Pancreas (tissue), 10 donors: ENCODE results near the gene TSPAN15. TPM values are rescaled to one million over a fixed set of nuclear protein-coding genes. Genes with fewer than 3 reads are reported as not detected.

ENCODE experiments used
- ATAC-seq, 4 donors: fragments of 200-7000 bp; cut with Tn5 transposase; one replicate each; pipeline versions ENCODE4 v1.8.0 to v1.9.1; 2020; ENCODE audit warnings: mild to moderate bottlenecking in 4 of 4, moderate library complexity in 4 of 4
- DNase-seq, 6 donors: peaks; one replicate each; pipeline ENCODE4 v3.0.0-alpha.2; 2020
- FAIRE-seq: peaks from 2 replicates; lab custom pipeline; 2012; peaks lifted over from hg19 to GRCh38; lab: Jason Lieb, UNC
- H3K27ac ChIP-seq, 4 donors: fragments of 200-600 bp; sonication (generic); 1 replicate in 3 of 4; 2 replicates in 1 of 4; pipeline versions ENCODE4 v1.5.0 to v1.8.0; 2020
- H3K27me3 ChIP-seq, 4 donors: fragments of 200-600 bp; one replicate each; pipeline ENCODE4 v1.8.0; 2021
- H3K36me3 ChIP-seq, 3 donors: fragments of 200-600 bp; sonication (generic) in 1 of 3; one replicate each; pipeline versions ENCODE4 v1.5.0 to v1.8.0; 2020 to 2021
- H3K4me1 ChIP-seq, 3 donors: fragments of 200-600 bp; one replicate each; pipeline ENCODE4 v1.8.0; 2021
- H3K4me3 ChIP-seq, 4 donors: fragments of 200-600 bp; sonication (generic) in 2 of 4; one replicate each; pipeline versions ENCODE4 v1.5.0 to v1.8.0; 2020 to 2021
- H3K9me3 ChIP-seq, 4 donors: fragments of 200-600 bp; one replicate each; pipeline ENCODE4 v1.8.0; 2021
- WGBS, 2 donors: extraction: QIAGEN DNeasy Blood & Tissue Kit; methylation state at CpG; one replicate each; pipeline ENCODE4 v1.1.7; 2013; 5-methylcytosine and 5-hydroxymethylcytosine counted together
- intact Hi-C, 3 donors: fragments of 100-400 bp; cut with DNase I; formaldehyde crosslinking; loops; one replicate each; pipeline versions ENCODE4 v1.11.1 to v1.14.2; 2022
- polyA plus RNA-seq, 2 donors: library from polyadenylated mRNA; stranded (reverse); fragments of 200-250 nt; gene quantifications; one replicate each; pipeline ENCODE4 v1.2.3, GENCODE V29; 2013
- total RNA-seq, 6 donors: library from RNA; stranded (reverse); fragmentation: NEBNext Ultra II Directional in 4 of 6; extraction: Animal tissue kit (Norgen Biotek cat#: 25700) in 4 of 6; gene quantifications; one replicate each; pipeline versions ENCODE4 v1.2.1 to v1.2.4, GENCODE V29; 2021 to 2023
- TF ChIP-seq, protein P1 (sequence below), 4 donors: fragments of 200-600 bp; sonication (generic) in 3 of 4; IDR thresholded peaks; one replicate each; pipeline versions ENCODE4 v1.5.0 to v1.8.0; 2021; ENCODE audit warnings: antibody characterized with exemption in 4 of 4
- donor health status: healthy with polysubstance abuse.
- donor health status: DM: no; HTN: no; CAD: no; lungs with moderate emphysema.
- donor health status: DM: no; HTN: no; CAD: no.
- donor health status: control.
- donor health status: control.
- donor health status: Bipolar disorder and iron deficiency.
- donor health status: DM: yes; HTN: yes; CAD: no.
- donor health status: DM: no; HTN: no; CAD: no.
- donor health status: DM: no; HTN: no; CAD: no.
- donor health status: DM: yes; HTN: yes; CAD: no.

The TSPAN15 gene
- total and polyA plus RNA-seq, 8 donors: 10.9 to 49.2 (median 17.6) TPM

DNA sequence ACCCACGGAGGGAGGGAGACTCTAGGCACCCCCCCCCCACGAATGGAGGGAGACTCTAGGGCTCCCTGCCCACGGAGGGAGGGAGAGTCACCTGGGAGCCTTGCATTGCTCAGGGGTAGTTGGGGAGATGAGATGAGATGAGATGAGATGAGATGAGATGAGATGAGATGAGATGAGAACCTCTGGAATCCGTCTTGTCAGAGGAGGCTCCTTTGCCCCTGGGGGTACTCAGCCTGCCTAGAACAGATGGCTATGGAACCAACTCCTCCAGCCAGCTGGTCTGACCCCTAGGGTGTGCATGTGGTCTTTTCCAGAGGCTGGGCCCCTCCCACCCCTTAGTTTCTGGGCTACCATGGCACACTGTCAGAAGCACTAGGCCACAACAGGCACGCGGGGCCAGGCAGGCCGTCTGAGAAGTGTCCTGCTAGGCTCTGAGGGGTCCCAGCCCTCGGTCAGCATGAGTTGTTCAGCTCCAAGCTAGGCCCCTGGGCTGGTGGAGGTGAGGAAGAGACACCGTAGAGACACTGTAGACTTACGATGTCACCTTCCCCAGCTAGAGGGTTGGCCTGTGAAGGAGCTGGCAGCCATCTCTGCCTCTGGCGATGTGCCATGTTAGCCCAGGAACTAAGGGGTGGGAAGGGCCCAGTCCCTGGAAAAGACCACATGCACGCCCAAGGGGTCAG is 8.8 kb downstream of the TSPAN15 start:
- DNase-seq (peak in 2 of 6 donors; percentile 27 to 43), ATAC-seq (no peak), FAIRE-seq (no peak)
- TF ChIP-seq, protein P1, sequence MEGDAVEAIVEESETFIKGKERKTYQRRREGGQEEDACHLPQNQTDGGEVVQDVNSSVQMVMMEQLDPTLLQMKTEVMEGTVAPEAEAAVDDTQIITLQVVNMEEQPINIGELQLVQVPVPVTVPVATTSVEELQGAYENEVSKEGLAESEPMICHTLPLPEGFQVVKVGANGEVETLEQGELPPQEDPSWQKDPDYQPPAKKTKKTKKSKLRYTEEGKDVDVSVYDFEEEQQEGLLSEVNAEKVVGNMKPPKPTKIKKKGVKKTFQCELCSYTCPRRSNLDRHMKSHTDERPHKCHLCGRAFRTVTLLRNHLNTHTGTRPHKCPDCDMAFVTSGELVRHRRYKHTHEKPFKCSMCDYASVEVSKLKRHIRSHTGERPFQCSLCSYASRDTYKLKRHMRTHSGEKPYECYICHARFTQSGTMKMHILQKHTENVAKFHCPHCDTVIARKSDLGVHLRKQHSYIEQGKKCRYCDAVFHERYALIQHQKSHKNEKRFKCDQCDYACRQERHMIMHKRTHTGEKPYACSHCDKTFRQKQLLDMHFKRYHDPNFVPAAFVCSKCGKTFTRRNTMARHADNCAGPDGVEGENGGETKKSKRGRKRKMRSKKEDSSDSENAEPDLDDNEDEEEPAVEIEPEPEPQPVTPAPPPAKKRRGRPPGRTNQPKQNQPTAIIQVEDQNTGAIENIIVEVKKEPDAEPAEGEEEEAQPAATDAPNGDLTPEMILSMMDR (IDR thresholded peaks at IDR 0.05): no peak
- Histone ChIP-seq H3K4me1 (peaks cover 8 to 11% (median 9%) of the 10 kb centered on the region in 3 donors), H3K27ac (peak overlapping the region in 2 of 4 donors; percentile 80 to 85), H3K9me3 (no peaks in the 10 kb centered on the region), H3K4me3 (no peak overlapping the region), H3K27me3 (no peaks in the 10 kb centered on the region), H3K36me3 (no peaks in the 10 kb centered on the region)
- 87 to 89% methylated on average over 12 of the region's 12 CpGs for WGBS, 2 donors
- intact Hi-C loops: no loop called here

DNA sequence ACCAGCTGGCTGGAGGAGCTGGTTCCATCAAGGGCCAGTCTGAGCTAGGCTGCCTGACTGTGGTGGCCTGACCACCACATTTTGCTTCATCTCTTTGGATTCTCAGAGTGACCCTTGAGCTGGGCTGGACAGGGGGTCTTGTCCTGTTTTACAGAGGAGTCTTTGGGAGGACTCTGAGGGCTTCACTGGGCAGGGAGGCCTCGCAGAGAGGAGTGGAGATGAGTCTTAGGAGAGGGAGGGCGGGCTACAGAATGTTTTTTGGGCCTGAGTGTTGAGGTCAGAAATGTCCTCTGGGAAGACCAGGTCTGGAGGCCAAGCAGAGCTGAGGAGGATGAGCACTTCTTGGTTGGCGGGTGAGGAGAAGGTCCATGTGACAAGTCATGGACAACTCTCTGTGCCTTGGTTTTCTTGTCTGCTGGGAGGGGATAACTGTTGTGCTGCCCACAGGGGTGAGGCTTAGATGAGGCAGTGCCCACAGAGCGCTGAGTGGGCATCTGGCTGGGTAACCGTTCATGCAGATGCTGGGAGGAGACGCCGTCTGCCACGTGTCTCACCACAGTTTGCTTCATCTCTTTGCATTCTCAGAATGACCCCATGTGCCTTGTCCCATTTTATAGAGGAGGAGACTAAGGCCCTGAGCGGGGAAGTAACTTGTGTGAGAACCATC is 9.4 kb downstream of the TSPAN15 start:
- intact Hi-C loops: no loop called here
- Histone ChIP-seq H3K9me3 (no peaks in the 10 kb centered on the region), H3K4me3 (no peak overlapping the region), H3K27ac (peak overlapping the region in 2 of 4 donors; percentile 80 to 85), H3K27me3 (no peaks in the 10 kb centered on the region), H3K4me1 (peaks cover 8 to 11% (median 9%) of the 10 kb centered on the region in 3 donors), H3K36me3 (no peaks in the 10 kb centered on the region)
- TF ChIP-seq, protein P1 (IDR thresholded peaks at IDR 0.05): no peak
- DNase-seq: no peak
- WGBS, 2 donors: 89 to 97% methylated on average over 9 of the region's 9 CpGs
- no peak for ATAC-seq
- no peak for FAIRE-seq

DNA sequence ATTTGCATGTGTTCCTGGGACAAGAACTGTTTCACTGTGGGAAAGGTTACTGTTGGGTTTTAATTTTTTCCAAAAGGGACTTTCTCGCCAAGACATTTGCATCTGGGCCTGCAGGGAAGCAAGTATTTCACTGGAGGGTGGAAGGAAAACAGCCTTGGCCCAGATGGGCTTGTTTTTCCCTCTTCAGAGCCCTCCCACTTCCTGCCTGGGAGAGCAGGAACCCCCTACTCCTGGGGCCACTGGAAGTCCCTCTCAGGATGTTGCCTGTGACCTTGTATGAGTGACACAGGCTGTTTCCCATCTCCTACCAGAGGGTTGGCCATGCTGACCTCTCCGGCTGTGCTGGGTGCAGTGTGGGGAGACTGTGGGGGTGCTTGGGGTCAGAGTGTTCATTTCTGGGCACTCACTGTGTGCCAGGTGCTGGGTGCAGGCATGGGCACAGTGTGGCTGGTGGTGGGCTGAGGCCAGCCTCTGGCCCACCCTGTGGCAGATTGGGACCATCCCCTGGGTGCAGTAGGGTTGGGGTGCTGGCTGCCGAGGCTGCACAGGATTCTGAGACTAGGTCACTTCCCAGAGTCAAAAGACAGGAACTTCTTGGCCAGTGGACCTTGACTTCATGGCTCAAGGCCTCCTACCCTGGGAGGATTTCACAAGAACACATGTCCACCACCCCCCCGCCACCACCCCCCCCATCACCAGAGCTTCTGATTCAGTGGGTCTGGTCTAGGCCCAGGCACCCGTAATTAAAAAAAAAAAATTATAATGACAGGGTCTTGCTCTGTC is 10.2 kb downstream of the TSPAN15 start:
- TF ChIP-seq, protein P1 (IDR thresholded peaks at IDR 0.05): no peak
- Histone ChIP-seq H3K4me3 (no peak overlapping the region), H3K4me1 (peaks cover 8 to 14% (median 9%) of the 10 kb centered on the region in 3 donors), H3K27ac (no peak overlapping the region), H3K27me3 (no peaks in the 10 kb centered on the region), H3K36me3 (no peaks in the 10 kb centered on the region), H3K9me3 (no peaks in the 10 kb centered on the region)
- FAIRE-seq (no peak), DNase-seq (no peak), ATAC-seq (no peak)
- WGBS, 2 donors: 87 to 96% methylated on average over 5 of the region's 5 CpGs
- intact Hi-C loops: no loop called here

DNA sequence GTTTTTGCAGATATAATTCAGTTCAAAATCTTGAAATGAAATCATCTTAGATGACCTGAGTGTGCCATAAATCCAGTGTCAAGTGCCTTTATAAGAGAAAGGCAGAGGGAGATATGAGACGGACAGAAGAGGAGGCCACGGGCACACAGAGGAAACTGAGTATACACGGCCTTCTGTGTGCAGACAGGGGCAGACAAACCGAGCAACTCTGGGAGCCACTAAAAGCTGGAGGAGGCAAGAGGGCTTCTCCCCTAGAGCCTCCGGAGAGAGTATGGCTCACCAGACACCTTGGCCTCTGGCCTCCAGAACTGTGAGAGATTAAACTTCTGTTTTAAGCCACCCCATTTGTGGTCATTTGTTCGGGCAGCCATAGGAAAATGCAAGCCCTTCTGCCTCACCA is 12.6 kb downstream of the TSPAN15 start:
- DNase-seq (no peak), FAIRE-seq (no peak), ATAC-seq (no peak)
- Histone ChIP-seq H3K36me3 (no peaks in the 10 kb centered on the region), H3K27me3 (no peaks in the 10 kb centered on the region), H3K4me3 (no peak overlapping the region), H3K9me3 (no peaks in the 10 kb centered on the region), H3K27ac (no peak overlapping the region), H3K4me1 (peaks cover 0 to 3% (median under 1%) of the 10 kb centered on the region in 3 donors)
- TF ChIP-seq, protein P1 (IDR thresholded peaks at IDR 0.05): no peak
- 87 to 94% methylated on average over 6 of the region's 6 CpGs for WGBS, 2 donors
- intact Hi-C loops: no loop called here
